Activated effector memory CD4-positive, alpha-beta T cell treated with anti-CD3 and anti-CD28 coated beads, Interleukin-2, amount 50 U/mL, for 16 hours (primary cell): ENCODE measurements around the gene WFIKKN1.

Experiments used
- DNase-seq: peaks from one replicate; pipeline ENCODE4 v3.0.0-alpha.2; 2020

Gene WFIKKN1

DNA sequence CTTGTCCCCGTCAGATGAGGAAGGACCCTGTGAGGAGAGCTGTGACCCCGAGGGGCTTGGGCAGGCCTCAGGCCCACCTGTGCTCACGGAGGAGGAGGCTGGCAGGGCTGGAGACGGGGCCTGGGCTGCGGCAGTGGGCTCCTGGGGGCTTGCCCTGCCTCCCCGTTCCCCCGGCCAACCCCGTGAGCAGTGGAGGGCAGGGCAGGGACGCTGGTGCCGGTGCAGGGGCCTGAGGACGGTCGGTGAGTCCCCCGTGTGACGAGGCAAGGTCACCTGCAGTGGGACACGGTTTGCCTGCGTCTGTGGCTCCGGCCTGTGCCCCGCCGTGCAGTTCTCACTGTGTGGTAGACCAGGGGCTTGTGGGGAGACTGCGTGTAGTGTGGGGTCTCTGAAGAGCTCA, 28.8 kb downstream of the WFIKKN1 start:
- DNase-seq: no peak

DNA sequence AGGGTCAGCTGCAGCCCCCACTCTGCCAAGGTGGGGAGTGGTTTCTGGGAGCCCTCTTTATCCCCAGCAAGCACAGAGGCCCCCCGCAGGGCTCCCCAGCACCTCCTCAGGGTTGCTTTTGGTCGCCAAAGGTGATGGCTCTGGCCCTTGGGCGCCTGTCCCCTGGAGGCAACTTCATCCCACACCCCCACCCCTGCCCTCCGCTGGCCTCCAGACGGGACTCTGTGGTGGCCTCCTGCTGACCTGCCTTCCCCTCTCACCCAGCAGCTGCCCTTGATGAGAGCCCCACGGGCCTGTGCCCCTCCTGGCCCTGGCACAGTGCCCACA, 29.3 kb downstream of the WFIKKN1 start:
- DNase-seq: no peak

DNA sequence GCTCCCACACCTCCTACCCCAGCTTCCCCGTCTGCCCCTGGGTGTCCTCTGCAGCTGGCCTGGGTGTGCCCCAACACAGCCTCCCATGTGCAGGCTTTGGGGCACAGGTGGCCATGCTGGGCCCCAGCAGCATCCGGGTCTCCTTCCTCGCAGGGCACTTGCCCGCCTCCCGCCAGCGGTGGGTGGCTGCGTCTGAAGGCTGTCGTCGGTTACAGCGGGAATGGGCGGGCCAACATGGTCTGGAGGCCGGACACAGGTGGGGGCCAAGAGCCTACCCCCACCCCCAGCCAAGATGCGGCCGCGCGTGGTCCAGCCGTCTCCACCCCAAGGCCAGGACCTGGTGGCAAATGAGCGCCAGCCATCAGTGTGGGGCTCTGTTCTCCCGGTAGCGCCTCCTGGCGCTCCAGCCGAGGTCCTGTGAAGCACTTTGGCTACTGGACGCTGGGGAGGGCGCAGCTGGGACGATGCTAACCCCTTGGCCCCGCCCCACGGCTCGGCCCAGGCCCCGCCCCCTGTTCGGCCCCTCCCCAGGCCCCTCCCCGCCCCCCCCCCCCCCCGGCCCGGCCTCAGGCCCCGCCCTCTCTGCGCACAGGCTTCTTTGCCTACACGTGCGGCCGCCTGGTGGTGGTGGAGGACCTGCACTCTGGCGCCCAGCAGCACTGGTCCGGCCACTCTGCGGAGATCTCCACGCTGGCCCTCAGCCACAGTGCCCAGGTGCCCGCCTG, 29.8 kb downstream of the WFIKKN1 start:
- peak; percentile 87 for DNase-seq

DNA sequence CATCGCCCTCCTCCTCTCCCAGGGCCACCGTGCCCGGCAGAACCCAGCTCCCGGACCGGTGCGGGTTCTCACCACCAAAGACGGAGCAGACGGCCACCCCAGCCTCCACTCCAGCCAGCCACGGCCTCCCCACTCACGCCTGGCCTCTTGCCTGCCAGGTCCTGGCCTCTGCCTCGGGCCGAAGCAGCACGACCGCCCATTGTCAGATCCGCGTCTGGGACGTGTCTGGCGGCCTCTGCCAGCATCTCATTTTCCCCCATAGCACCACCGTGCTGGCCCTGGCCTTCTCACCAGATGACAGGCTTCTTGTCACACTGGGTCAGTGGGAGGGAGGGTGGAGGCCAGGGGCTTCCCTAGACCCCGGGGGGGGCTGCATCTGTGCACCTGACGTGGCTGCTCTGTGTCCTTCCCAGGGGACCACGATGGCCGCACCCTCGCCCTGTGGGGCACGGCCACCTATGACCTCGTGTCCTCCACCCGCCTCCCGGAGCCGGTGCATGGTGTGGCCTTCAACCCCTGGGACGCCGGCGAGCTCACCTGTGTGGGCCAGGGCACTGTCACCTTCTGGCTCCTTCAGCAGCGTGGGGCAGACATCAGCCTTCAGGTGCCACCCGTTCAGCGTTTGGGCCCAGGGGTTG, 30.5 kb downstream of the WFIKKN1 start:
- DNase-seq: no peak

DNA sequence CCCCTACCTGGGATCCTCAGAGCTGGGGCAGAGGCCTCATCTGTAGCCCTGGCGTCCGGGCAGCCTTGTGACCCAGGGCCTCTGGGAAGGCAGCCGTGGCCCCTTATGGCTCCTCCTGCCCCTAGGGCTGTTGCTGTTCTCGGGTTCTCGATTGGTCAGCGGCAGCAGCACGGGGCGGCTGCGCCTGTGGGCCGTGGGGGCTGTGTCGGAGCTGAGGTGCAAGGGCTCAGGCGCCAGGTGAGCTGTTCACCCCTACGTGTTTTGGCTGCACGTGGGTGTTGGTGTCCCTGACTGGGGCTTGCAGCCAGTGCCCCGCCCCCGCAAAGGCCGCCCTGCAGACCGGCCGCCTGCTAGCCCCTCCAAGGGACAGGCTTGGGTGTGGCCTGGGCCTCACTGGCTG, 31.3 kb downstream of the WFIKKN1 start:
- no peak for DNase-seq

DNA sequence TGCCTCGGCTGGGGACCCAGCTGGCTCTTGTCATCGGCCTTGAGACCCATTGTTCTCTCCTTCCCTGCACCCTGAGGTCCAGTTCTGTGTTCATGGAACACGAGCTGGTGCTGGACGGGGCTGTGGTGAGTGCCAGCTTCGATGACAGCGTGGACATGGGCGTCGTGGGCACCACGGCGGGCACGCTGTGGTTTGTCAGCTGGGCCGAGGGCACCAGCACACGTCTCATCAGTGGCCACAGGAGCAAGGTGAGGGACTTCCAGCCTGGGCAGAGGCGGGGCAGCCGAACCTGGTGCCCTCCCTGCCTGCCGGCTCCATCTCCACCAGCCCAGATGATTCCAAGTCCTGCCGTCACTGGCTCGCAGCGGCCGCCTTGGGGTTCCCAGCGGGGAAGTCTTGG, 31.8 kb downstream of the WFIKKN1 start:
- no peak for DNase-seq

DNA sequence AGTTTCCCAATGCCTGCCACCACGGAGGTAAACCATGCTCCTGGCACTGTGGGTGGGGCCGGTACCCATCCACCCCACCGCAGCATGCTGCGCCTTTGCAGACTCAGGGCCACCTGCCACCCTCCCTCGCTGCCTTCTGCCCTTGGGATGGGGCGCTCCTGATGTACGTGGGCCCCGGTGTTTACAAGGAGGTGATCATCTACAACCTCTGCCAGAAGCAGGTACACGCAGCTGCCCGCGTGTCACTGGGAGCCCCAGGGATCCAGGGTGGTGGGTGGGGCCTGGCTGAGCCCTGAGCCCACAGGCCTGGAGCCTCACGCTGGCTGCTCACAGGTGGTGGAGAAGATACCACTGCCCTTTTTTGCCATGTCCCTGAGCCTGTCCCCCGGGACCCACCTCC, 35.8 kb downstream of the WFIKKN1 start:
- DNase-seq: no peak

DNA sequence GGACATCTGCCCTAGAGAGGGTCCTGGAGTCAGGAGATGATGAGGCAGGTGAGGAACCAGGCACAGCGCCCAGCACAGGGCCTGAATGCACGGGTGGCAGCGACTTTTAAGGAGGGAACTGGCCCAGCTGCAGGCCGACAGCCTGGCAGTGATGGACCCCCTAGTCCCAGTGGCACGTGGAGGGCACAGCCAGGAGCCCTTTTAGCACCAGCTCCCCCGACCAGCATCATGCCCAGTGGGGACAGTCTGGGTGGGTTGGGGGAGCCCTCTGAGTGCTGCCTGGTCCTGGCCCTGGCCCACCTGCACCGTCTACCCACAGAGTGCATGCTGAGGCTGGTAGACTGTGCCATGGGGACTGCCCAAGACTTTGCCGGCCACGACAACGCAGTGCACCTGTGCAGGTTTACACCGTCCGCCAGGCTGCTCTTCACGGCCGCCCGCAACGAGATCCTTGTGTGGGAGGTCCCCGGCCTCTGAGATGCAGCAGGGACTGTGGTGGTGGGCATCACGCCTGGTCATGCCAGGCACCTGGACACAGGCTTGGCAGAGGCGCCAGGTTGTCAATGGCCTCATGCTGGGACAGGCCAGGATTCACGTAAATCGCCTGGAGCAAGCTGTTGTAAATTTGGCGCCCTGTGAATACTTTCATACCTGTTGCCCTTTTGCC, 36.5 kb downstream of the WFIKKN1 start:
- DNase-seq: no peak

DNA sequence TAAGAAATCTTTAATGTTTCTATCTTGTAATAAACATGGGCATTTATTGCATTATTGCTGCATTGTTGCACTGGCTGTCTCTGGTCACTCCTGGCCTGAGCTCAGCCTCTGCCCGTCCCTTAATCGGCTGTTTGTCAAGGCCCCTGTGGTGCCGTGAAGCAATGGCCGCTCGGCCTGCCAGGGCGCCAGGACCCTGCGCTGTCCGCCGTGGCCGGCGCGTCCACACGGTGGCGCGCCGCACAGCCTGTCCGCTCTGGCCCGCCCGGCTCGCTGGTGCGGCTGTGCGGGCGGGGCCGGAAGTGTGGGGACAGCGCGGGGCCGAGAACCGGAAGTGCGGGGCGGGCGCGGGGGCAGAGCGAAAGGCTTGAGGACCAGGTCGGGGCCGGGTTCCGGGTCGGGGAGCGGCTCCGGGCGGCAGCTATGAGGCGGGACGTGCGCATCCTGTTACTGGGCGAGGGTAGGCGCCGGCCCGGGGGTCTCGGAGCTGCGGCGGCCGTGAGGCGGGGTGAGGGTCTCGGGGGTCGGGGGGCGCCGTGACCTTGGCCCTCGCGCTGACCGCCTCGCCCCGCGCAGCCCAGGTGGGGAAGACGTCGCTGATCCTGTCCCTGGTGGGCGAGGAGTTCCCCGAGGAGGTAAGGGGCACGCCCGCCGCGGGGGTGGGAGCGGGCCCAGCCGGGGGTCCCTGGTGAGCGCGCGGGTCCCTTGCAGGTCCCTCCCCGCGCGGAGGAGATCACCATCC, 37.2 kb downstream of the WFIKKN1 start, which contains the start of gene RHOT2:
Gene RHOT2 (plus strand): TSS at position 353 of the 739 bp plus-strand sequence. CDS start 68 bp downstream, at position 421.
- DNase-seq: peak; percentile 97

DNA sequence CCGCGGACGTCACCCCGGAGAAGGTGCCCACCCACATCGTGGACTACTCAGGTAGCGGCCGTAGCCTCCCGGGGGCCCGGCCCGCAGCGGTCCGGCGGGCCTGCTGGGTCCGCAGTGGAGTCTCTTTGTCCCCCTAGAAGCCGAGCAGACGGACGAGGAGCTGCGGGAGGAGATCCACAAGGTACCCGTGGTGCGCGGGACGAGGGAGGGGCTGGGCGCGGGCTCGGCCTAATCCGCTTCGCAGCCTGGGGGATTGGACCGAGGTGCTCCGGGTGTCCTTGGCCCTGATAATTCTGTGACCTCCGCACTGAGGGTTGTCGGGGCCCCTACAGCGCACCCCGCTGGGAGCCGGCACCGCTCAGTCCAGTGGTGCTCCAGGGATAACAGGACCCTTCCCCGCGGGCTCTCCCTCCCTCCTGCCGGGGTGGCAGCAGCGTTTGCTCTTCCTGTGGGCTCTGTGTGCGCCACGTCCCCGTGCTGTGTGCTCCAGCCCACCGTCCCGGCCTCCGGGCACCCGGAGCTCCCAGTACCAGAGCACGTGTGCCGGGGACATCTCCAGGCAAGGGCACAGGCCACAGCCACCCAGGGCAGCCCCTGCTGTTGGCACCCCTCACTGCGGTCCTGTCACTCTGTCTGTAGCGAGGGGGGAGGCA, 37.9 kb downstream of the WFIKKN1 start:
- DNase-seq: peak; percentile 72

DNA sequence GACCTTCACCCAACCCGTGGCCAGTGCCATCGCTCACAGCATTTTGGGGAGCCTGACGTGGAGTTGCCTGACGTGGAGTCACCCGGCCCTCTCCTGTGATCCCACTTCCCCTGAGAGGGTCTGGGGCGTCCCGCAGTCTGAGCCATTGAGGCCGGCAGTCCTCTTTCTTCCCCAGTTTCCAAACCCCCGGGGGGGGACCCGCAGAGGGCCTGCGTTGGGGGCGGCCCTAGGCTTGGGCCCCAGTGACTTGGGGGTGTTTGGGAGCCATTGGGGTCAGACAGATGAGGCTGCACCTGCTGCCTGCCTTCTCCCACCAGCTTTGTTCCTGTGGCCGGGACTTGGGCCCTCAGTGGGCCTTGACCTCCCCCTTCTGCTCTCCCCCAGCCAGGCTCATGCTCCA, 38.9 kb downstream of the WFIKKN1 start:
- DNase-seq: no peak

DNA sequence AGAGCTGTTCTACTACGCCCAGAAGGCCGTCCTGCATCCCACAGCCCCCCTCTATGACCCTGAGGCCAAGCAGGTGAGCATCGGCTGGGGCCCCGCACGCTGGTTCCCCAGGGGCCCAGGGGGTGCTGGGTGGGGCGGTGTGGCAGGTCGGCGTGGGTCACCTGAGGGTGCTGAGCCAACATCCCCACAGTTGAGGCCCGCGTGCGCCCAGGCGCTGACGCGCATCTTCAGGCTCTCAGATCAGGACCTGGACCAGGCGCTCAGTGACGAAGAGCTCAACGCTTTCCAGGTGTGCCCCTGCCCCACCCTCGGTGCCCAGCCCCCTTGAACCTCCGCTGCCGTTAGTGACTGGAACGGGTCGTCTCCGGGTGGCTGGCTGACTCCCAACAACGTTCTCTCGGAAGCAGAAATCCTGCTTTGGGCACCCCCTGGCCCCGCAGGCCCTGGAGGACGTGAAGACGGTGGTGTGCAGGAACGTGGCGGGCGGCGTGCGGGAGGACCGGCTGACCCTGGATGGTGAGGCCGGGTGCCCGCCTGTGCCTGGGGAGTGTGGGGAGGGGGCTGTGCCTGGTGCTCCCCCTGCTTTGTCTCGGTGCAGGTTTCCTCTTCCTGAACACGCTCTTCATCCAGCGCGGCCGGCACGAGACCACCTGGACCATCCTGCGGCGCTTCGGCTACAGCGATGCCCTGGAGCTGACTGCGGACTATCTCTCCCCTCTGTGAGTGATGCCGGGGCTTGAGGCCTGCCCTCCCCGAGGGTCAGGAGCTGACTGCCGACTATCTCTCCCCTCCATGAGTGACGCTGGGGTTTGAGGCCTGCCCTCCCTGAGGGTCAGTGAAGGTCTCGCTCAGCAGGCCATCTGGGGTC, 39.9 kb downstream of the WFIKKN1 start:
- no peak for DNase-seq

DNA sequence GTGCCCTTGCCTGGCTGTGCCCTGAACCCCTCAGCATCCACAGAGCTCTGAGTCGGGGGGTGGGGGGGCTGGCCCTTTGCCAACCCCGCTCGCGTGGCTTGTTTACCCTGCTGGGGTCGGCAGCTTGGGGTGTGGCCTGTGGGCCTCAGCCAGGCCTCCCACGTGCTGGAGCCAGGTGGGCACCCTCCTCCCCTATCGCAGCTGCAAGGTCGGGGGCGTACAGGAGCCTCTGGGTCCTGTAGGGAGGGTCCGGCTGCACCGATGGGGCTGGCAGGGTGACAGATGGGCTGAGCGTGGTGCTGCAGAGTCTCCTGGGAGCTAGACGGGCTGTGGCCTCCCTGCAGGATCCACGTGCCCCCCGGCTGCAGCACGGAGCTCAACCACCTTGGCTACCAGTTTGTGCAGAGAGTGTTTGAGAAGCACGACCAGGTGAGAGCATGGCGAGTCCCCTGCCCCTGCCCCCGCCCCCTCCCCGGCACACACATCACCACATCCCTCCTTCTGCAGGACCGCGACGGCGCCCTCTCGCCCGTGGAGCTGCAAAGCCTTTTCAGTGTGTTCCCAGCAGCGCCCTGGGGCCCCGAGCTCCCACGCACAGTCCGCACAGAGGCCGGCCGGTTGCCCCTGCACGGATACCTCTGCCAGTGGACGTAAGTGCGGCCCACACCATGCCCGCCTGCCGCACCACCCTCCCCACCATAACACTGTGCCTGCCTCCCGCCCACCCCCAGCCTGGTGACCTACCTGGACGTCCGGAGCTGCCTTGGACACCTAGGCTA, 40.8 kb downstream of the WFIKKN1 start:
- no peak for DNase-seq

DNA sequence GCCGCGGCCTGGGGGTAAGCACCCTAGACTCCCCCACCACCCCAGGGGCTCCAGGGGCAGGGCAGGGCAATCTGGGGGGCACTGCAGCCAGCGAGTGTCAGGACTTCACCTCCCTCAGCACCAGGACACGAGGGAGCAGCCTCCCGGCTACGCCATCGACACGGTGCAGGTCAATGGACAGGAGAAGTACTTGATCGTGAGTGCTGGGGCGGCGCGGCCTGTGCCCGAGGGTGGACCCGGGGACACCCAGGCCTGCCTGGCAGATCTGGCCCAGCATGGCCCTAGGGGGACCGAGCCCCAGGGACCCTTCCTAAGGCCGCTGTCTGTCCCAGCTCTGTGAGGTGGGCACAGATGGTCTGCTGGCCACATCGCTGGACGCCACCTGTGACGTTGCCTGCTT, 41.6 kb downstream of the WFIKKN1 start:
- no peak for DNase-seq

DNA sequence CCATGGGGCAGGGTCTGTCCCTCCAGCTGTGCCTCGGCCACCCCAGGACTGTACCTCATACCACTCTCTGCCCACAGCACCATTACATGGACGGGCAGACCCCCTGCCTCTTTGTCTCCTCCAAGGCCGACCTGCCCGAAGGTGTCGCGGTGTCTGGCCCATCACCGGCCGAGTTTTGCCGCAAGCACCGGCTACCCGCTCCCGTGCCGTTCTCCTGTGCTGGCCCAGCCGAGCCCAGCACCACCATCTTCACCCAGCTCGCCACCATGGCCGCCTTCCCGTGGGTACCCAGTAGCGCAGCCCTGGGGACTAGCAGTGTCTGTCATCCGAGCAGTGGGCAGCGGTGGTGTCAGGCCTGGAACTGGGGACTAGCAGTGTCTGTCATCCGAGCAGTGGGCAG, 42.1 kb downstream of the WFIKKN1 start:
- no peak for DNase-seq

DNA sequence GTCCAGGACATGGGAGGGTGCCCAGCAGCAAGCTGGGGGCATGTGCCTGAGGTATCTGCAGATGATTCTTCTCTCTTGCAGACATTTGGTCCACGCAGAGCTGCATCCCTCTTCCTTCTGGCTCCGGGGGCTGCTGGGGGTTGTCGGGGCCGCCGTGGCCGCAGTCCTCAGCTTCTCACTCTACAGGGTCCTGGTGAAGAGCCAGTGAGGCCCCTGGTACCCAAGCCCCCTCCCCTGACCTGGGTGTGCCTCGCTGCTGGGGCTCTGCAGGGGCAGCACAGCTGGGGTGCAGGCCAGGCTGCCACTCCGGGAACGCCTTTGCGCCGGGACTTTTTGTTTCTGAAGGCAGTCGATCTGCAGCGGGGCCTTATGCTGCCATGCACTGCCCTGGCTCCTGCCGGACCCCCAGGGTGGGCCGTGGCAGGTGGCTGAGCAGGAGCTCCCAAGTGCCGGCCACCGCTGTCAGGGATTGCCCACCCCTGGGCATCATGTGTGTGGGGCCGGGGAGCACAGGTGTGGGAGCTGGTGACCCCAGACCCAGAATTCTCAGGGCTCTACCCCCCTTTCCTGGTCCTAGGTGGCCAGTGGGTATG, 42.7 kb downstream of the WFIKKN1 start:
- DNase-seq: no peak

DNA sequence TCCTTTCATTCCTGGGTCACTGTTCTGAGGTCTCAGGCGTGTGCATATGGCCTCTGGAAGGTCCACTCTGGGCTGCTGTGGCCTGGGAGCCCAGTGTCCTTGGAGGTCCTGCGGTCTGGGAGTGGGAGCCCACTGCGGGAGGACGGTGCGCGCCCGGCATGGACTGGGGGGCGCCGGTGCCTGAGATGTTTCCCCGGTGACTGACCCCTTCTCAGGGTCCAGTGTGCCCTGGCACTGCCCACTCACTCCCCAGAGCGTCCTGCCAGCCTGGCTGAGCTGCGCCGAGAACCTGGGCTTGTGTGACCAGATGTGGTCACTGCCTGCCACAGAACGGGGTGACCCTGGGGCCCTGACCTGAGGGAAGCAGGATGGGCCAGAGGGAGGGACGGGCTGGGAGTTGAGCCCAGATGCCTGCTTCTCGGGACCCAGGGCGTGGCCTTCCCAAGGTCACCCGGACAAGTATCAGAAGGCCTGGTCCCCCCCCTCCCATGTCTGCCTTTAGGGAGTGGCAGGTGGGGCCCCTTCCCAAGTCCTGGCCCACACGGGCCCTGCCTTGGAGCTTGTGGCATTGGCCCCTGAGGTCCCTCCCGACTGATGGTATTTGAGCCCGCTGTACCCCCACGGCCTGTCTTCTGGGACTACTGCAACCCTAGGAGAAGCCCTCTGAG, 43.6 kb downstream of the WFIKKN1 start:
- DNase-seq: no peak

DNA sequence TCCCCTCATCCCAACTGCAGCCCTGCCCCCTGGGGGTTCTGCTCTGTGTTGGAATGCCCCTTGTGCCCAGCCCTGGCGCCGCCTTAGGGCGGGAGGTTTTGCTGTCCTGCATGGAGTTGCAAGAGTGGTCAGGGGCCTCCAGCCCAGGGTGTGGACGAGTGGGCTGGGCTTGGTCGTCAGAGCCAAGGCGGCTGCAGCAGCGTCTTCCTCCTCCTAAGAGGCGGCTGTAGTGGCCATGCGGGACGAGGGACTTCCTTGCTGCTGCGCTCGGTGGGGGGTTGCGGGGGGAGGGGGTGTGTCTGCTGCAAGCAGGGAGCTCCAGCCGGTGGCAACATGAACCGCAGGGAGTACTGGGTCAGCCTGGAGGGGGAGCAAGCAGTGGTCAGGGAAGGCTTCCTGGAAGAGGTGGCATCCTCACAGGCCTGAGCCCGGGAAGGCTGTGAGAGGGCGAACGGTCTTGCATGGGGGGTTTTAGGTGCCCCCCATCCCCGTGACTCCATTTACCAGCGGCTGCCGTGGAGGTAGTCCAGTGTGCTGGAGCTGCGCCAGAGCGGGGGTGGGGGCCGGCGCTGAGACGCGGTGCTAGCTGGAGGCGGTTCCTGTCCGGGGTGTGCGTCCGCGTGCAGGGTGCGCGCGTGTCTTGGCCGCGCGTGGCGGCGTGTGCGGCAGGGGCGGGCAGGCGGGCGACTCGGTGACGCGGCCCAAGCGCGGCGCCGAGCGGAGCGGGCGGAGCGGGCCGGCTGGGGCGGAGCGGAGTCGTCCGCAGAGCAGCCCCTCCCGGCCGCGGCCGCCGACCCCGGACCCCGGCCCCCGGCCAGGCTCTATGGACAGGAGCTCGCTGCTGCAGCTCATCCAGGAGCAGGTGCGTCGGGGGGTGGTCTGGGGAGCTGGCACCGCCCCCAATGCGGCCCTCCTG, 44.4 kb downstream of the WFIKKN1 start, which contains the start of gene RHBDL1:
Gene RHBDL1 (plus strand): TSS at position 704 of the 916 bp plus-strand sequence. CDS start 120 bp downstream, at position 824.
- DNase-seq: no peak
